ENCODE results near the gene CCL26. TPM values are rescaled to one million over a fixed set of nuclear protein-coding genes. Genes with fewer than 3 reads are reported as not detected.
A peak's percentile ranks its signal among the peaks of the same experiment; 100 is the strongest.

Gene CCL26
- total and polyA plus RNA-seq, 9 of the 15 experiments (the other 6 are each of a cell fraction or from before 2014, with no cell fraction given): 2.3 to 26.8 (median 8.4) TPM

DNA sequence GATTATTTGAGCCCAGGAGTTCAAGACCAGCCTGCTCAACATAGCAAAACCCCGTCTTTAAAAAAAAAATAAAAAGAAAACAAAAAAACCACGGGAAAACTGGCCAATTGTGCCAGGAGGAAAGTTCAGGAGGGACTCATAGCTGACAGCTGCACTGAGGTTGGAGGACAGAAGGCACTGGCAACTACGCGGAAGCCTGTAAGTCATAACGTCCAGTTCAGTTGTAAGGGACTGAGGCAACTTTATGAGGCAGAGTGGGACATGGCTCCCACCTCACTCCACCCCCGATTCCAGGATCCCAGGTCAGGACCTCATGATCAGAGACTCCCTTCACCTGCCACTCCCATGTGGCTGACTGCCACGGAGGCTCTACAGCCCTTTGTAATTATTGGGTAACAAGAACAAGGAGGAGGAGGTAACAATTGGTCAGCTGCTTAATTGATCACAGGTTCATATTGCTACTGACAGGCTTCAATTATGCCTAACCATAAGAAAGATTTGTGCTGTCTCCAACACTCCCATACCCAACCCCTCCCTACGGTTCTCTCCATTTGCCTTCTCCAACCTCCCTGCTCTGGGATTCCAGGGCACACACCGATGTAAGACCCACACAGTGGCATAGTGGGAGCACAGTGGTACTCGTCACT lies 43.5 kb upstream of the CCL26 start:
- H4K20me1 ChIP-seq (replicated peaks; ENCODE audit: control insufficient read depth, insufficient read depth, low read length): no peaks in the 10 kb centered on the region

More for the DNA sequence above, 43.5 kb upstream of the CCL26 start:
- in situ Hi-C loops (cut with MboI): no loop called here
- H3K27ac ChIP-seq (ENCODE audit: extremely low read depth, low read depth, low read length): no peak overlapping the region
- TF ChIP-seq ZKSCAN8 (CRISPR knock-in tag; IDR thresholded peaks at IDR 0.05): no peak
- no peak for TF ChIP-seq ZNF134 (CRISPR knock-in tag; conservative IDR thresholded peaks at IDR 0.05)
- TF ChIP-seq CBFA2T2 (conservative IDR thresholded peaks at IDR 0.05): no peak
- no peak for TF ChIP-seq HMG20A (CRISPR knock-in tag; conservative IDR thresholded peaks at IDR 0.05)
- TF ChIP-seq RFX1 (IDR thresholded peaks at IDR 0.05): no peak
- no peak for TF ChIP-seq NFYB (IDR thresholded peaks at IDR 0.05; ENCODE audit: extremely low read depth, insufficient read length)
- TF ChIP-seq ZNF146 (CRISPR knock-in tag; IDR thresholded peaks at IDR 0.05; ENCODE audit: unreplicated experiment): no peak
- TF ChIP-seq, protein P1, sequence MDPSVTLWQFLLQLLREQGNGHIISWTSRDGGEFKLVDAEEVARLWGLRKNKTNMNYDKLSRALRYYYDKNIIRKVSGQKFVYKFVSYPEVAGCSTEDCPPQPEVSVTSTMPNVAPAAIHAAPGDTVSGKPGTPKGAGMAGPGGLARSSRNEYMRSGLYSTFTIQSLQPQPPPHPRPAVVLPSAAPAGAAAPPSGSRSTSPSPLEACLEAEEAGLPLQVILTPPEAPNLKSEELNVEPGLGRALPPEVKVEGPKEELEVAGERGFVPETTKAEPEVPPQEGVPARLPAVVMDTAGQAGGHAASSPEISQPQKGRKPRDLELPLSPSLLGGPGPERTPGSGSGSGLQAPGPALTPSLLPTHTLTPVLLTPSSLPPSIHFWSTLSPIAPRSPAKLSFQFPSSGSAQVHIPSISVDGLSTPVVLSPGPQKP (CRISPR knock-in tag; IDR thresholded peaks at IDR 0.05): no peak
- no peak for TF ChIP-seq LCOR (CRISPR knock-in tag; IDR thresholded peaks at IDR 0.05)
- no peak for TF ChIP-seq RNF2 (IDR thresholded peaks at IDR 0.05)
- no peak for TF ChIP-seq U2AF1 (optimal IDR thresholded peaks at IDR 0.05; ENCODE audit: low read depth, low read length)
- TF ChIP-seq HEY1 (CRISPR knock-in tag; IDR thresholded peaks at IDR 0.05; ENCODE audit: borderline replicate concordance): no peak
- TF ChIP-seq SRSF3 (IDR thresholded peaks at IDR 0.05; ENCODE audit: insufficient read depth, low read length): no peak
- TF ChIP-seq ZNF347 (CRISPR knock-in tag; IDR thresholded peaks at IDR 0.05; ENCODE audit: low read depth): no peak
- no peak for TF ChIP-seq NR2C2 (CRISPR knock-in tag; IDR thresholded peaks at IDR 0.05)
- no peak for TF ChIP-seq NR2C2 (tag; IDR thresholded peaks at IDR 0.05)
- TF ChIP-seq ZFP91 (CRISPR knock-in tag; IDR thresholded peaks at IDR 0.05): no peak
- TF ChIP-seq FOXA3 (CRISPR knock-in tag; conservative IDR thresholded peaks at IDR 0.05 in 1 of 2, IDR thresholded peaks at IDR 0.05 in 1 of 2): no peak
- peak overlapping the region in 1 of 2 experiments; percentile 28; a peak in 1 of 4 replicates for H3K9ac ChIP-seq (ENCODE audit: insufficient read depth in 1 of 2, low read depth in 2 of 2, low read length in 2 of 2)
- no peaks in the 10 kb centered on the region; a peak in 3 of 5 replicates for H3K27me3 ChIP-seq (ENCODE audit: control insufficient read depth in 2 of 2, insufficient read depth in 2 of 2, low read length in 2 of 2)
- no peak overlapping the region for H3K4me2 ChIP-seq (ENCODE audit: insufficient read depth, low read length)
- no peaks in the 10 kb centered on the region for H3K9me3 ChIP-seq (replicated peaks; ENCODE audit: control insufficient read depth, insufficient read depth, low read depth, low read length)
- intact Hi-C loops (cut with micrococcal nuclease): loop anchor here (2.0 kb wide), 1 partner anchor 27 kb away; no protein-coding TSS in a partner anchor
- H3K79me2 ChIP-seq (ENCODE audit: control insufficient read depth, insufficient read depth, low read length): no peaks in the 10 kb centered on the region
- 21% methylated on average over 10 of the region's 10 CpGs for WGBS (ENCODE audit: insufficient coverage, low coverage, missing lambda C conversion rate)
- no peak overlapping the region for H3K4me3 ChIP-seq
- CTCF ChIA-PET (ENCODE audit: low intra/inter-chr PET ratio): no interaction called here
- FAIRE-seq: no peak
- POLR2A ChIA-PET: interaction anchor here (0.7 kb wide), 1 partner anchor 240 kb away, joined by 4 read pairs; no protein-coding TSS in a partner anchor
- H3K36me3 ChIP-seq (ENCODE audit: control insufficient read depth, insufficient read depth, low read length): no peaks in the 10 kb centered on the region
- no peak for ATAC-seq
- peaks cover 4% of the 10 kb centered on the region for H3K9me1 ChIP-seq (ENCODE audit: control insufficient read depth, insufficient read depth, low read length)
- DNase-seq (ENCODE audit: extremely low read depth in 1 of 4, low spot score in 3 of 4): no peak
- H2AFZ ChIP-seq (ENCODE audit: low read depth, low read length): no peak overlapping the region
- H3K4me1 ChIP-seq (replicated peaks in 1 of 2; ENCODE audit: control insufficient read depth in 2 of 2, insufficient read depth in 2 of 2, low read length in 2 of 2): peaks cover 11 to 16% of the 10 kb centered on the region in 2 experiments
- no TSS peak for BruUV-seq (replicated peaks)
